Left ventricle myocardium inferior (tissue), 1 donor: Measurements from ENCODE around the gene ANKHD1. TPM values are rescaled to one million over a fixed set of nuclear protein-coding genes. Genes with fewer than 3 reads are reported as not detected.

ENCODE experiments used
- DNase-seq: peaks from one replicate; pipeline ENCODE4 v3.0.0-alpha.2; 2020
- H3K27ac ChIP-seq: fragments of 200-600 bp; replicated peaks from 2 replicates; pipeline ENCODE4 v1.8.0; 2021
- H3K27me3 ChIP-seq: fragments of 200-600 bp; 2 replicates; pipeline ENCODE4 v1.8.0; 2021; ENCODE audit warnings: low read depth
- H3K36me3 ChIP-seq: fragments of 200-600 bp; 2 replicates; pipeline ENCODE4 v1.8.0; 2021
- H3K4me1 ChIP-seq: fragments of 200-600 bp; 2 replicates; pipeline ENCODE4 v1.8.0; 2021
- H3K4me3 ChIP-seq: fragments of 200-600 bp; 2 replicates; pipeline ENCODE4 v1.8.0; 2021; ENCODE audit warnings: mild to moderate bottlenecking, moderate library complexity
- H3K9me3 ChIP-seq: fragments of 200-600 bp; replicated peaks from 2 replicates; pipeline ENCODE4 v1.8.0; 2021
- CTCF ChIP-seq: fragments of 200-600 bp; IDR thresholded peaks from 2 replicates; pipeline ENCODE4 v1.8.0; 2021; ENCODE audit warnings: antibody characterized with exemption, mild to moderate bottlenecking, borderline replicate concordance
- intact Hi-C: fragments of 100-400 bp; cut with micrococcal nuclease; formaldehyde crosslinking; loops from one replicate; pipeline ENCODE4 v1.11.0; 2022
- total RNA-seq: library from RNA; stranded (reverse); fragmentation: NEBNext Ultra II Directional; extraction: Animal tissue kit (Norgen Biotek cat#: 25700); gene quantifications from one replicate; pipeline ENCODE4 v1.2.1, GENCODE V29; 2021
- donor health status: DM: no; HTN: yes; CAD: no; lungs with severe emphysema.

Gene ANKHD1
- total RNA-seq, 1 donor from 2014 or later = 58.5 TPM

GRCh38 chr5:140497897-140498296, 96.3 kb downstream of the ANKHD1 start:
- no peaks in the 10 kb centered on the region for H3K4me1 ChIP-seq
- intact Hi-C loops = no loop called here
- no peak for TF ChIP-seq CTCF
- no peaks in the 10 kb centered on the region for H3K9me3 ChIP-seq
- DNase-seq = no peak
- H3K27me3 ChIP-seq = no peaks in the 10 kb centered on the region
- H3K27ac ChIP-seq = no peak overlapping the region
- peaks cover 36% of the 10 kb centered on the region for H3K36me3 ChIP-seq
- no peak overlapping the region for H3K4me3 ChIP-seq

GRCh38 chr5:140498591-140498990, 97.0 kb downstream of the ANKHD1 start:
- Histone ChIP-seq H3K27ac (no peak overlapping the region), H3K4me1 (no peaks in the 10 kb centered on the region), H3K4me3 (no peak overlapping the region), H3K27me3 (no peaks in the 10 kb centered on the region), H3K9me3 (no peaks in the 10 kb centered on the region), H3K36me3 (peaks cover 29% of the 10 kb centered on the region)
- DNase-seq = no peak
- intact Hi-C loops = no loop called here
- TF ChIP-seq CTCF = no peak

GRCh38 chr5:140502834-140503233, 101.2 kb downstream of the ANKHD1 start:
- no peak for TF ChIP-seq CTCF
- Histone ChIP-seq H3K4me1 (no peaks in the 10 kb centered on the region), H3K27ac (no peak overlapping the region), H3K27me3 (no peaks in the 10 kb centered on the region), H3K36me3 (peaks cover 46% of the 10 kb centered on the region), H3K4me3 (no peak overlapping the region), H3K9me3 (no peaks in the 10 kb centered on the region)
- no peak for DNase-seq
- intact Hi-C loops = no loop called here

GRCh38 chr5:140509898-140510297, 108.3 kb downstream of the ANKHD1 start:
- H3K9me3 ChIP-seq = no peaks in the 10 kb centered on the region
- H3K27me3 ChIP-seq = no peaks in the 10 kb centered on the region
- H3K27ac ChIP-seq = no peak overlapping the region
- intact Hi-C loops = no loop called here
- DNase-seq = no peak
- H3K36me3 ChIP-seq = peaks cover 94% of the 10 kb centered on the region
- no peak for TF ChIP-seq CTCF
- no peaks in the 10 kb centered on the region for H3K4me1 ChIP-seq
- H3K4me3 ChIP-seq = no peak overlapping the region

GRCh38 chr5:140513124-140513523, 111.5 kb downstream of the ANKHD1 start:
- no peak for TF ChIP-seq CTCF
- H3K36me3 ChIP-seq = peaks cover 72% of the 10 kb centered on the region
- intact Hi-C loops = no loop called here

GRCh38 chr5:140524003-140524402, 122.4 kb downstream of the ANKHD1 start:
- Histone ChIP-seq H3K4me3 (no peak overlapping the region), H3K27me3 (no peaks in the 10 kb centered on the region), H3K4me1 (no peaks in the 10 kb centered on the region), H3K9me3 (no peaks in the 10 kb centered on the region), H3K36me3 (peaks cover 60% of the 10 kb centered on the region), H3K27ac (no peak overlapping the region)
- no peak for TF ChIP-seq CTCF
- intact Hi-C loops = no loop called here
- no peak for DNase-seq

More at GRCh38 chr5:140513124-140513523, 111.5 kb downstream of the ANKHD1 start:
- no peaks in the 10 kb centered on the region for H3K27me3 ChIP-seq
- no peaks in the 10 kb centered on the region for H3K4me1 ChIP-seq
- no peak overlapping the region for H3K27ac ChIP-seq
- DNase-seq = no peak
- no peaks in the 10 kb centered on the region for H3K9me3 ChIP-seq
- H3K4me3 ChIP-seq = no peak overlapping the region
